ENCODE measurements around the gene MYO15B.

- TF ChIP-seq CTCF (IDR thresholded peaks at IDR 0.05 in 4 of 5, conservative IDR thresholded peaks at IDR 0.05 in 1 of 5) = no peak
- TF ChIP-seq POLR2A (IDR thresholded peaks at IDR 0.05) = no peak
These were observed 16.6 kb downstream of the MYO15B start for GRCh38 chr17:75604034-75604695.
